Nephron progenitor cell (in vitro differentiated cells): ENCODE measurements around the gene PRDM2.

Experiments used
- DNase-seq: peaks from one replicate; pipeline ENCODE4 v3.0.0; 2021
- H3K27ac Mint-ChIP-seq: 2 replicates; pipeline ENCODE4 v1.8.0; 2021; ENCODE audit warnings: mild to moderate bottlenecking, moderate library complexity, mixed read lengths
- H3K27me3 Mint-ChIP-seq: 2 replicates; pipeline ENCODE4 v1.8.0; 2021; ENCODE audit warnings: mild to moderate bottlenecking, low read depth, mixed read lengths; ENCODE audit not compliant: poor library complexity
- H3K36me3 Mint-ChIP-seq: 2 replicates; pipeline ENCODE4 v1.8.0; 2021; ENCODE audit warnings: low read depth, mixed read lengths
- H3K4me1 Mint-ChIP-seq: 2 replicates; pipeline ENCODE4 v1.8.0; 2021; ENCODE audit warnings: mixed read lengths
- H3K4me3 Mint-ChIP-seq: 2 replicates; pipeline ENCODE4 v1.8.0; 2021; ENCODE audit warnings: mild to moderate bottlenecking, moderate library complexity, mixed read lengths
- H3K9me3 Mint-ChIP-seq: 2 replicates; pipeline ENCODE4 v1.8.0; 2021; ENCODE audit warnings: mild to moderate bottlenecking, moderate library complexity, mixed read lengths
- CTCF ChIP-seq: fragments of 200-600 bp; sonication (generic); IDR thresholded peaks from 2 replicates; pipeline ENCODE4 v1.5.0; 2021; ENCODE audit warnings: antibody characterized with exemption

Gene PRDM2

GRCh38 chr1:13664451-13664850 lies 35.5 kb upstream of the PRDM2 start:
- H3K27ac Mint-ChIP-seq = peak overlapping the region; percentile 45
- no peak for TF ChIP-seq CTCF
- H3K27me3 Mint-ChIP-seq = peaks cover 24% of the 10 kb centered on the region
- H3K4me1 Mint-ChIP-seq = no peaks in the 10 kb centered on the region
- peaks cover 1% of the 10 kb centered on the region for H3K36me3 Mint-ChIP-seq
- H3K9me3 Mint-ChIP-seq = peaks cover 9% of the 10 kb centered on the region
- H3K4me3 Mint-ChIP-seq = no peak overlapping the region
- DNase-seq = no peak

DNA sequence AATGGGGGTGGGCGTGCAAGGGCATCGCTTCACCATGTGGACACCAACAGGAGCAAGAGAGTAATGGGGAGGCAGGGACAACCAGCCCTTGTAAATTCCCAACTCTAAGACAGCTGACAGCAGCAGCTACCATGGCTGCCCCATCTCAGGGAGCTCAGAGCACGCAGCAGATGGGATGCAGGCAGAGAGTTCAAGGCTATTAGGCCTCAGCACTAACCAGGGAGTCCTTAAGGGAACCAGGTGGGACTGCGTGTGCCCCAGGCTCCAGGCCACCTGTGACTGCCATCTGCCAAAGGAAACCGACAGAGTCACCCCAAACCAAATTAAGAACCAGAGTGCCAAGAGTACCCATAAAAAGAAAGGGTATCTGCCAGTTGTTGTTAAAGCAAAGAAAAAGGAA lies 33.7 kb upstream of the PRDM2 start:
- Mint-ChIP-seq H3K4me1 (no peaks in the 10 kb centered on the region), H3K9me3 (no peaks in the 10 kb centered on the region), H3K27me3 (peaks cover 24% of the 10 kb centered on the region), H3K4me3 (no peak overlapping the region), H3K36me3 (no peaks in the 10 kb centered on the region), H3K27ac (no peak overlapping the region)
- no peak for TF ChIP-seq CTCF
- DNase-seq = no peak

GRCh38 chr1:13667691-13668090 lies 32.3 kb upstream of the PRDM2 start:
- H3K27ac Mint-ChIP-seq = no peak overlapping the region
- peaks cover 16% of the 10 kb centered on the region for H3K27me3 Mint-ChIP-seq
- H3K4me1 Mint-ChIP-seq = no peaks in the 10 kb centered on the region
- no peak for TF ChIP-seq CTCF
- no peaks in the 10 kb centered on the region for H3K36me3 Mint-ChIP-seq
- no peak overlapping the region for H3K4me3 Mint-ChIP-seq
- no peak for DNase-seq
- no peaks in the 10 kb centered on the region for H3K9me3 Mint-ChIP-seq

DNA sequence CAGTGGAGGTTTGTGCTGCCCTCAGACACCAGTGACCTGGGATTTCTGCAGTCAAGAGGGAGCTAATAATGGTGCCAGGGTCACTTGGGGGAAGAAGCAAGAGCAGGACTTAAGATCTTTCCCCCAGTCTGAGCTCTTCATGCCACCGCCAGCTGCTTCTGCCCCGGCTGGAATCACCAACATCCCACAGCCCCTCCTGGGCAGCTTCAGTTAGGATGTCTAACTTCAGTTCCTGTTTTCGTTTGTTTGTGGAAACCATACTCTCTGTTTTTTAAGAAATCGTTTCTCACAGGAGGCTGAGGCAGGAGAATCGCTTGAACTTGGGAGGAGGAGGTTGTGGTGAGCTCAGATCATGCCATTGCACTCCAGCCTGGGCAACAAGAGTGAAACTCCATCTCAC lies 25.6 kb upstream of the PRDM2 start:
- Mint-ChIP-seq H3K4me3 (no peak overlapping the region), H3K4me1 (no peaks in the 10 kb centered on the region), H3K9me3 (no peaks in the 10 kb centered on the region), H3K27ac (no peak overlapping the region), H3K27me3 (peaks cover 31% of the 10 kb centered on the region), H3K36me3 (no peaks in the 10 kb centered on the region)
- no peak for TF ChIP-seq CTCF
- no peak for DNase-seq

DNA sequence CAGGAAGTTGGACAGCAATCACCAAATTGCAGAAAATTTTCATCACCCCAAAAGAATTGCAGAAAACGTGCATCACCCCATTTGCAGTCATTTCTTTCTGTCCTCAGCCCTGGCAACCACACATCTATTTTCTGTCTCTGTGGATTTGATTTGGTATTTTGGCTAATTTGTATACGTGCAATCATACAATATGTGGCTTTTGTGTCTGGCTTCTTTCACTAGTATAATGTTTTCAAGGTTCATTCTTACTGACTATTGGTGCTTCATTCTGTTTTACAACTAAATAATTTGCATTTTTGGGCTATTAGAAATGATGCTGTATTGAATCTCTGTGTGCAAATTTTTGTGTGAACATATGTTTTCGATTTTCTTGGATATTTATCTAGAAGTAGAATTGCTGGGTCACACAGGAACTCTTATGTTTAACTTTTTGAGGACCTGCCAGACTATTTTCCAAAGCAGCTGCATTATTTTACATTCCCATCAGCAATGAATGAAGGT lies 24.8 kb upstream of the PRDM2 start:
- Mint-ChIP-seq H3K27me3 (peaks cover 35% of the 10 kb centered on the region), H3K36me3 (no peaks in the 10 kb centered on the region)
- TF ChIP-seq CTCF = no peak

DNA sequence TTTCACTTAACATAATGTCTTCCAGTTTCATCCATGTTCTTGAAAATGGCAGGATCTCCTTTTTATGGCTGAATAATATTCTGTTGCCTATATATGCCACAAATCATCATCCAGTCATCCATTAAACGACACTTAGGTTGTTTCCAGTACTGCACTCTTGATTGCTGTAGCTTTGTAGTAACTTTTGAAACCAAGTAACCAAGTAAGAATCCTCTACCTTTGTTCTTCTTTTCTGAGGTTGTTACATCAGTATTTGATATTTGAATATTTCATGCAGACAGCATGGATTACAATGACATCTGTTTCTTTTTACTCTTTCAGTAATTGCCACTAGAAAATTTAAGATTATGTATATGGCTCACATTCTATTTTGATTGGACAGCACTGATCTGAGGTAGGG lies 22.1 kb upstream of the PRDM2 start:
- Mint-ChIP-seq H3K27me3 (peaks cover 41% of the 10 kb centered on the region), H3K36me3 (no peaks in the 10 kb centered on the region), H3K27ac (no peak overlapping the region), H3K4me3 (no peak overlapping the region), H3K4me1 (no peaks in the 10 kb centered on the region), H3K9me3 (no peaks in the 10 kb centered on the region)
- DNase-seq = no peak
- TF ChIP-seq CTCF = no peak

More for the DNA sequence above, 24.8 kb upstream of the PRDM2 start:
- no peak overlapping the region for H3K27ac Mint-ChIP-seq
- H3K4me1 Mint-ChIP-seq = no peaks in the 10 kb centered on the region
- H3K4me3 Mint-ChIP-seq = no peak overlapping the region
- H3K9me3 Mint-ChIP-seq = no peaks in the 10 kb centered on the region
- DNase-seq = no peak
